NB4 (cell line): ENCODE measurements around the gene KHDRBS1.

Experiments
- MYC ChIP-seq: IDR thresholded peaks from 2 replicates; pipeline ENCODE4 v1.6.1; 2011; ENCODE audit warnings: low read depth, low read length
- POLR2A ChIP-seq: IDR thresholded peaks from 2 replicates; pipeline ENCODE4 v1.6.1; 2011; ENCODE audit warnings: mild to moderate bottlenecking; ENCODE audit not compliant: insufficient read length; ENCODE audit errors: extremely low read depth
- TF ChIP-seq, protein P1 (sequence below): IDR thresholded peaks from one replicate; pipeline ENCODE4 v1.5.1; 2012; ENCODE audit warnings: low read depth, low read length
- TF ChIP-seq, protein P2 (sequence below): IDR thresholded peaks from 2 replicates; pipeline ENCODE4 v1.6.1; 2011; ENCODE audit warnings: low read depth, low read length

DNA sequence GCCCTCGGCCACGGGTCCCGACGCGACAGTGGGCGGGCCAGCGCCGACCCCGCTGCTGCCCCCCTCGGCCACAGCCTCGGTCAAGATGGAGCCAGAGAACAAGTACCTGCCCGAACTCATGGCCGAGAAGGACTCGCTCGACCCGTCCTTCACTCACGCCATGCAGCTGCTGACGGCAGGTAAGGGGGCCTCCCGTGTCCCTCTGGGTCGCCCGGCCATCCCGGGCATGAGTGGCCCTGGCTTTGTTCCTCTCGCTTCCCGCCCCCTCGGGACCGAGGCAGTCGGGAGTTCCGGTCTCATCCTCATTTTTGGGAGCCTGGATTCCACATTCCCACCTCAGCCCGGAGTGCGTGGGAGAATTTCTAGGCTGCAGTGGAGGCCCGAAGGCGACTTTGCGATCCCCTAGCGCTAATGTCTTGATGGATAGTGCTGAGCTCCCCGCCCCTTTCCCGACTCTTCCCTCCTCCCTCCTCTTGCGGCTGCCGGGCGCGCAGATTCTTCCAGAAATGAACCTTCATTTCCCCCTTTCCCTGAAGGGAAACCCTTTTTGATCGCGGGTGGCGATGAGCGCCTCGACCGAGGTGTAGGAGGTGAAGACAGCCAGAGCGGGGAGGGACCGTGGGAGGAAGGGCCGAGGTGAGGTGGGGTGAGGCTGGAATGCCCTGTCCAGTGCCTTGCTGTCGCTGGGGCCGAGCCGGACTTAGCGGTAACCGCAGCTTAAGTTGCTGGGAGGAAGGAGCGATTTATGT lies 705 bp downstream of the KHDRBS1 start:
- TF ChIP-seq, protein P1, sequence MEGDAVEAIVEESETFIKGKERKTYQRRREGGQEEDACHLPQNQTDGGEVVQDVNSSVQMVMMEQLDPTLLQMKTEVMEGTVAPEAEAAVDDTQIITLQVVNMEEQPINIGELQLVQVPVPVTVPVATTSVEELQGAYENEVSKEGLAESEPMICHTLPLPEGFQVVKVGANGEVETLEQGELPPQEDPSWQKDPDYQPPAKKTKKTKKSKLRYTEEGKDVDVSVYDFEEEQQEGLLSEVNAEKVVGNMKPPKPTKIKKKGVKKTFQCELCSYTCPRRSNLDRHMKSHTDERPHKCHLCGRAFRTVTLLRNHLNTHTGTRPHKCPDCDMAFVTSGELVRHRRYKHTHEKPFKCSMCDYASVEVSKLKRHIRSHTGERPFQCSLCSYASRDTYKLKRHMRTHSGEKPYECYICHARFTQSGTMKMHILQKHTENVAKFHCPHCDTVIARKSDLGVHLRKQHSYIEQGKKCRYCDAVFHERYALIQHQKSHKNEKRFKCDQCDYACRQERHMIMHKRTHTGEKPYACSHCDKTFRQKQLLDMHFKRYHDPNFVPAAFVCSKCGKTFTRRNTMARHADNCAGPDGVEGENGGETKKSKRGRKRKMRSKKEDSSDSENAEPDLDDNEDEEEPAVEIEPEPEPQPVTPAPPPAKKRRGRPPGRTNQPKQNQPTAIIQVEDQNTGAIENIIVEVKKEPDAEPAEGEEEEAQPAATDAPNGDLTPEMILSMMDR: no peak
- no peak for TF ChIP-seq POLR2A
- no peak for TF ChIP-seq MYC
- TF ChIP-seq, protein P2, sequence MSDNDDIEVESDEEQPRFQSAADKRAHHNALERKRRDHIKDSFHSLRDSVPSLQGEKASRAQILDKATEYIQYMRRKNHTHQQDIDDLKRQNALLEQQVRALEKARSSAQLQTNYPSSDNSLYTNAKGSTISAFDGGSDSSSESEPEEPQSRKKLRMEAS: 0 out of 2 replicates have a peak, but pooled peaks have one; percentile 13
